ENCODE measurements around the gene PITX1. TPM values are rescaled to one million over a fixed set of nuclear protein-coding genes. Genes with fewer than 3 reads are reported as not detected.

The PITX1 gene
- total and polyA plus RNA-seq, 2 donors (not counting 3 experiments of a cell fraction or from before 2014, with no cell fraction given): 0.48 to 6.0 TPM

DNA sequence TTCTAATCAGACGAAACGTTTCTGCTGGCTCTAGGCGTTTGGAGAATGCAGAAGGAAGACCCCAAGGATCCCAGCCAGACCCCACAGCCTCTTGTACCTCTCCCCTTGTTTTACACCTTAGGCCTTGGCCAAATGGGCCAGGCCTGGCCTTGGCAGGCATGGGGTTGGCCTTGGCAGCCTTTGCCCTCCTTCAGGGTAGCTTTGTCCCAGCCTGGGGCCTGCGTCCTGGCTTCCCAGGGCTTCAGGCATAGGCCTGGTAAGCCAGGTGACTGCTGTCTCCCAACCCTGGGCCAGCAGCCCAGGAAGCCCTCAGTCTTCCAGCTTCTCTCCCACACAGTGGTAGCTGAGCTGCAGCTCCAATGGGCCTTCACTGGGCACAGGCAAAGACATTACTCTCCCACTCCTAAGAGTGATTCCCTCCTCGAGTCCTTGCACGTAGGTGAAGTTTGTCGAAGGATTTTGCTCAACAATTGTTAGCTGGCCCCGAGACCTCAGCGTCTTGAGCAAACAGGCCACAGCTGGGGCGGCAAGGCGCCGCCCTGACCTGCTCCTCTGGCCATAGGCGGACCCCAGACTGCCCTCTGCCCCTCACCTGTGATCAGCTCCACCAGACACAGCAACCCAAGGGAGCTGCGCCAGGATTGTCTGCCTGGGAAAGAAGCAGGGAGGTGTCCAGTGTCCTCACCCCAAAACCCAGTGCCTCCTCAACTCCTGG is 1.1 kb upstream of the PITX1 start:
- TF ChIP-seq GATA2 (IDR thresholded peaks at IDR 0.05; ENCODE audit: insufficient read depth, insufficient read length, low read depth, low read length) (no peak), MAX (IDR thresholded peaks at IDR 0.05; ENCODE audit: insufficient read depth, insufficient read length) (no peak), FOS (IDR thresholded peaks at IDR 0.05; ENCODE audit: borderline replicate concordance, insufficient read depth, low read length) (no peak), JUN (IDR thresholded peaks at IDR 0.05; ENCODE audit: borderline replicate concordance, insufficient read depth, insufficient read length, low read depth) (no peak), POLR2A (IDR thresholded peaks at IDR 0.05; ENCODE audit: low read depth, low read length) (no peak), POLR2AphosphoS5 (IDR thresholded peaks at IDR 0.05; ENCODE audit: insufficient read depth, low read depth, low read length) (no peak), CTCF (IDR thresholded peaks at IDR 0.05; ENCODE audit: extremely low read depth in 1 of 2, insufficient read depth in 1 of 2, low read depth in 1 of 2, low read length in 2 of 2) (no peak), EZH2 (IDR thresholded peaks at IDR 0.05; ENCODE audit: borderline replicate concordance, low read depth, low read length, severe bottlenecking) (no peak), MYC (IDR thresholded peaks at IDR 0.05; ENCODE audit: low read depth, low read length) (no peak)
- Histone ChIP-seq H3K9me1 (replicated peaks; ENCODE audit: control insufficient read depth, extremely low read depth, insufficient read depth, low read length) (no peaks in the 10 kb centered on the region), H3K36me3 (ENCODE audit: control insufficient read depth in 2 of 2, extremely low read depth in 1 of 2, insufficient read depth in 2 of 2, low read length in 2 of 2) (no peaks in the 10 kb centered on the region), H4K20me1 (replicated peaks; ENCODE audit: control insufficient read depth, extremely low read depth, insufficient read depth, low read length) (no peaks in the 10 kb centered on the region), H3K27ac (ENCODE audit: insufficient read depth, low read depth, low read length) (no peak overlapping the region), H3K9me3 (replicated peaks; ENCODE audit: control insufficient read depth, insufficient read depth, low read length) (no peaks in the 10 kb centered on the region), H3K79me2 (ENCODE audit: control insufficient read depth, insufficient read depth, low read length) (no peaks in the 10 kb centered on the region), H3K4me3 (replicated peaks in 1 of 3; ENCODE audit: insufficient read depth in 1 of 3, low read depth in 1 of 3, low read length in 3 of 3) (no peak overlapping the region), H3K4me2 (ENCODE audit: insufficient read depth, low read length) (no peak overlapping the region), H3K27me3 (ENCODE audit: control insufficient read depth in 2 of 2, insufficient read depth in 2 of 2, low read length in 2 of 2) (peaks cover 82 to 95% of the 10 kb centered on the region in 2 experiments), H3K4me1 (ENCODE audit: control insufficient read depth, extremely low read depth, insufficient read depth, low read length) (peaks cover 5% of the 10 kb centered on the region), H3K9ac (replicated peaks; ENCODE audit: extremely low read depth, insufficient read depth, low read length) (no peak overlapping the region), H2AFZ (ENCODE audit: low read depth, low read length) (no peak overlapping the region)
- dilution Hi-C loops (cut with MboI; ENCODE audit: extremely low pct_ligation_motif_present, low sequenced_read_pairs) (no loop called here), intact Hi-C loops (cut with micrococcal nuclease) (loop anchor here (5.0 kb wide), 1 partner anchor 297 kb away; no protein-coding TSS in a partner anchor)
- BruUV-seq (replicated peaks): no TSS peak
- DNase-seq (ENCODE audit: low read depth, low spot score): no peak
- ChIA-PET CTCF (interaction anchor here (1.2 to 1.8 kb wide), 2 partner anchors 298 to 391 kb away, joined by 3 to 4 read pairs; no protein-coding TSS in a partner anchor), POLR2A (no interaction called here)
- FAIRE-seq: no peak
